Measurements from ENCODE around the gene HLA-DMA.

DNA sequence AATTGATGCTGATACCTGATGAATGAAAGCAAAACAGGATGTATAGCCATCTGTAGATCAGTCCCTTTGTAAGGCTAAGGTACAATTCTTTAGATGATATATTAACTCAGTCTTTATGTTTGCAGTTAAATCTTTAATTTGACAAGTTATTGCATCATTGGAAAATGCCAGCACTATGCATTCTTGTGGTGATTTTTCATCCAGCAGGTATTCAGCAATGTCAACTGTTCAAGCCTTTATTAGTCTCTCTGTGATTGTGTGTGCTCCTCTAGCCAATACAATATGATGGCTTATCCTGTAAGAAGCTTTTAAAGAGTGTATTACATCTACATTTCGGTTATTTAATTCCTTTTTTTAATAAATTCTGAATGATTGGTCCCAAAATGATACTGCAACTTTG lies 46.4 kb downstream of the HLA-DMA start:
- TF ChIP-seq, protein P1, sequence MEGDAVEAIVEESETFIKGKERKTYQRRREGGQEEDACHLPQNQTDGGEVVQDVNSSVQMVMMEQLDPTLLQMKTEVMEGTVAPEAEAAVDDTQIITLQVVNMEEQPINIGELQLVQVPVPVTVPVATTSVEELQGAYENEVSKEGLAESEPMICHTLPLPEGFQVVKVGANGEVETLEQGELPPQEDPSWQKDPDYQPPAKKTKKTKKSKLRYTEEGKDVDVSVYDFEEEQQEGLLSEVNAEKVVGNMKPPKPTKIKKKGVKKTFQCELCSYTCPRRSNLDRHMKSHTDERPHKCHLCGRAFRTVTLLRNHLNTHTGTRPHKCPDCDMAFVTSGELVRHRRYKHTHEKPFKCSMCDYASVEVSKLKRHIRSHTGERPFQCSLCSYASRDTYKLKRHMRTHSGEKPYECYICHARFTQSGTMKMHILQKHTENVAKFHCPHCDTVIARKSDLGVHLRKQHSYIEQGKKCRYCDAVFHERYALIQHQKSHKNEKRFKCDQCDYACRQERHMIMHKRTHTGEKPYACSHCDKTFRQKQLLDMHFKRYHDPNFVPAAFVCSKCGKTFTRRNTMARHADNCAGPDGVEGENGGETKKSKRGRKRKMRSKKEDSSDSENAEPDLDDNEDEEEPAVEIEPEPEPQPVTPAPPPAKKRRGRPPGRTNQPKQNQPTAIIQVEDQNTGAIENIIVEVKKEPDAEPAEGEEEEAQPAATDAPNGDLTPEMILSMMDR (IDR thresholded peaks at IDR 0.05), result no peak
- no peak for TF ChIP-seq POLR2A (IDR thresholded peaks at IDR 0.05)

Measured in adrenal gland (tissue), 5 donors.